ENCODE measurements around the gene AGBL4. TPM values are rescaled to one million over a fixed set of nuclear protein-coding genes. Genes with fewer than 3 reads are reported as not detected.

Gene AGBL4
- total and polyA plus RNA-seq, 7 donors: 0.09 to 0.36 (median 0.16) TPM; not detected in 4

- no peak for DNase-seq
- Histone ChIP-seq H3K9me3 (peaks cover 0 to 2% (median 0%) of the 10 kb centered on the region in 4 donors), H3K4me1 (peaks cover 0 to 11% (median 8%) of the 10 kb centered on the region in 4 donors), H3K4me3 (no peak overlapping the region), H3K27me3 (no peaks in the 10 kb centered on the region), H3K27ac (no peak overlapping the region), H3K36me3 (no peaks in the 10 kb centered on the region)
- WGBS, 2 donors: 71 to 87% methylated on average over 8 of the region's 8 CpGs
- TF ChIP-seq CTCF (IDR thresholded peaks at IDR 0.05) (no peak), EP300 (IDR thresholded peaks at IDR 0.05) (no peak)
- intact Hi-C loops (cut with DNase I): no loop called here
Observed at GRCh38 chr1:48917901-48918603, 1105.7 kb downstream of the AGBL4 start.

- 88 to 95% methylated on average over 2 of the region's 2 CpGs for WGBS, 2 donors
- TF ChIP-seq EP300 (IDR thresholded peaks at IDR 0.05) (no peak), POLR2A (IDR thresholded peaks at IDR 0.05) (no peak), CTCF (IDR thresholded peaks at IDR 0.05) (no peak), POLR2AphosphoS5 (IDR thresholded peaks at IDR 0.05) (no peak)
- no peak overlapping the region for H3K27ac ChIP-seq
- DNase-seq: no peak
- peaks cover 0 to 2% (median 0%) of the 10 kb centered on the region in 4 donors for H3K9me3 ChIP-seq
- H3K36me3 ChIP-seq: no peaks in the 10 kb centered on the region
- no peak overlapping the region for H3K4me3 ChIP-seq
- intact Hi-C loops (cut with DNase I): no loop called here
- peaks cover 0 to 10% (median 8%) of the 10 kb centered on the region in 4 donors for H3K4me1 ChIP-seq
- H3K27me3 ChIP-seq: no peaks in the 10 kb centered on the region
Observed at GRCh38 chr1:48917070-48917454, 1106.7 kb downstream of the AGBL4 start.

GRCh38 chr1:48916130-48917069 is 1107.4 kb downstream of the AGBL4 start:
- 28 to 46% methylated on average over 5 of the region's 5 CpGs for WGBS, 2 donors
- intact Hi-C loops (cut with DNase I): no loop called here

GRCh38 chr1:48908606-48909005 is 1115.1 kb downstream of the AGBL4 start:
- Histone ChIP-seq H3K4me3 (no peak overlapping the region), H3K27me3 (no peaks in the 10 kb centered on the region), H3K36me3 (no peaks in the 10 kb centered on the region), H3K9me3 (no peaks in the 10 kb centered on the region), H3K4me1 (no peaks in the 10 kb centered on the region), H3K27ac (no peak overlapping the region)
- TF ChIP-seq CTCF (IDR thresholded peaks at IDR 0.05): no peak
- TF ChIP-seq EP300 (IDR thresholded peaks at IDR 0.05): no peak
- TF ChIP-seq POLR2A (IDR thresholded peaks at IDR 0.05): no peak
- TF ChIP-seq POLR2AphosphoS5 (IDR thresholded peaks at IDR 0.05): no peak
- intact Hi-C loops (cut with DNase I): no loop called here
- DNase-seq: no peak

More at GRCh38 chr1:48916130-48917069, 1107.4 kb downstream of the AGBL4 start:
- Histone ChIP-seq H3K4me1 (peaks cover 0 to 10% (median 8%) of the 10 kb centered on the region in 4 donors), H3K36me3 (no peaks in the 10 kb centered on the region), H3K9me3 (peaks cover 0 to 2% (median 0%) of the 10 kb centered on the region in 4 donors), H3K4me3 (no peak overlapping the region), H3K27me3 (no peaks in the 10 kb centered on the region), H3K27ac (peak overlapping the region in 1 of 4 donors; percentile 21)
- TF ChIP-seq EP300 (IDR thresholded peaks at IDR 0.05) (no peak), CTCF (IDR thresholded peaks at IDR 0.05) (peak in 1 of 4 experiments; percentile 25)
- DNase-seq: no peak
